ENCODE data around the gene UNC13B. TPM values are rescaled to one million over a fixed set of nuclear protein-coding genes. Genes with fewer than 3 reads are reported as not detected.
"Not testable (repeated sequence)": the region's sequence is repeated elsewhere in the genome, so short reads cannot be mapped to it uniquely, and the experiment has no call there.

The UNC13B gene
- total RNA-seq, 1 experiment from 2014 or later = 49.3 TPM

DNA sequence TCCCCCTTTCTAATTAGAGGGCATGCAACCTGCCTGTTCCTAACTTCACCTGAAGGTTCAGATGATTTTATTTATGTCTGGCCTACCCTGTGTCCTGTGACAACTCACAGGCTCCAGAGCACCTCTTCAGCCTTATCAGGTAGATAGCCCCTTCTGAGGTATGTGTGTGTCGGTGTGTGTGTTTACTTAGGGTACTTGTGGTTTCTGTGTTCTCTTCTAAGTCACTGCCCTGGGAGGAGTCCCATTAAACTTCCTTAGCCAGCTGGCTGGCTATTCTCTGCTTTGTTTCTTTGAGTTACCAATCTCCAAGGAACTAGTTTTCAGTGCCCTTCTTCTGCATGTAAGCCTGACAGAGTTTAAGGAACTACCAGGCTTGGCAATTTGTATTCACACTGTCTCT lies 74.9 kb downstream of the UNC13B start:
- Mint-ChIP-seq H3K4me1 (0 out of 2 replicates have a peak, but pooled peaks cover 2% of the 10 kb centered on the region), H3K27ac (no peak overlapping the region), H3K27me3 (ENCODE audit: low read depth) (no peaks in the 10 kb centered on the region), H3K36me3 (peaks cover 33% of the 10 kb centered on the region), H3K4me3 (no peak overlapping the region), H3K9me3 (peaks cover 22% of the 10 kb centered on the region)
- no peak for ATAC-seq
- no peak for DNase-seq (ENCODE audit: low spot score)
- CTCF ChIA-PET = interaction anchor here (0.7 kb wide), 1 partner anchor 120 kb away, joined by 3 read pairs; no protein-coding TSS in a partner anchor
- TF ChIP-seq HMGA2 (CRISPR knock-in tag; IDR thresholded peaks at IDR 0.05) (no peak), ZNF671 (CRISPR knock-in tag; IDR thresholded peaks at IDR 0.05) (no peak), ZNF232 (CRISPR knock-in tag; IDR thresholded peaks at IDR 0.05) (no peak), SMAD3 (CRISPR knock-in tag; IDR thresholded peaks at IDR 0.05; ENCODE audit: borderline replicate concordance) (no peak), SMAD4 (CRISPR knock-in tag; IDR thresholded peaks at IDR 0.05) (no peak), PRRX2 (CRISPR knock-in tag; IDR thresholded peaks at IDR 0.05) (no peak), NFE2L1 (CRISPR knock-in tag; IDR thresholded peaks at IDR 0.05) (no peak), TEAD1 (CRISPR knock-in tag; IDR thresholded peaks at IDR 0.05) (no peak), ZNF317 (CRISPR knock-in tag; IDR thresholded peaks at IDR 0.05; ENCODE audit: borderline replicate concordance, low read depth) (no peak), GABPB1 (CRISPR knock-in tag; IDR thresholded peaks at IDR 0.05) (no peak), KAT7 (CRISPR knock-in tag; IDR thresholded peaks at IDR 0.05; ENCODE audit: borderline replicate concordance) (no peak)
- TF ChIP-seq, protein P1, sequence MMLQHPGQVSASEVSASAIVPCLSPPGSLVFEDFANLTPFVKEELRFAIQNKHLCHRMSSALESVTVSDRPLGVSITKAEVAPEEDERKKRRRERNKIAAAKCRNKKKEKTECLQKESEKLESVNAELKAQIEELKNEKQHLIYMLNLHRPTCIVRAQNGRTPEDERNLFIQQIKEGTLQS (CRISPR knock-in tag; conservative IDR thresholded peaks at IDR 0.05) = no peak
- TF ChIP-seq, protein P2, sequence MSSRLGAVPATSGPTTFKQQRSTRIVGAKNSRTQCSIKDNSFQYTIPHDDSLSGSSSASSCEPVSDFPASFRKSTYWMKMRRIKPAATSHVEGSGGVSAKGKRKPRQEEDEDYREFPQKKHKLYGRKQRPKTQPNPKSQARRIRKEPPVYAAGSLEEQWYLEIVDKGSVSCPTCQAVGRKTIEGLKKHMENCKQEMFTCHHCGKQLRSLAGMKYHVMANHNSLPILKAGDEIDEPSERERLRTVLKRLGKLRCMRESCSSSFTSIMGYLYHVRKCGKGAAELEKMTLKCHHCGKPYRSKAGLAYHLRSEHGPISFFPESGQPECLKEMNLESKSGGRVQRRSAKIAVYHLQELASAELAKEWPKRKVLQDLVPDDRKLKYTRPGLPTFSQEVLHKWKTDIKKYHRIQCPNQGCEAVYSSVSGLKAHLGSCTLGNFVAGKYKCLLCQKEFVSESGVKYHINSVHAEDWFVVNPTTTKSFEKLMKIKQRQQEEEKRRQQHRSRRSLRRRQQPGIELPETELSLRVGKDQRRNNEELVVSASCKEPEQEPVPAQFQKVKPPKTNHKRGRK (CRISPR knock-in tag; IDR thresholded peaks at IDR 0.05; ENCODE audit: borderline replicate concordance) = no peak
- TF ChIP-seq, protein P3, sequence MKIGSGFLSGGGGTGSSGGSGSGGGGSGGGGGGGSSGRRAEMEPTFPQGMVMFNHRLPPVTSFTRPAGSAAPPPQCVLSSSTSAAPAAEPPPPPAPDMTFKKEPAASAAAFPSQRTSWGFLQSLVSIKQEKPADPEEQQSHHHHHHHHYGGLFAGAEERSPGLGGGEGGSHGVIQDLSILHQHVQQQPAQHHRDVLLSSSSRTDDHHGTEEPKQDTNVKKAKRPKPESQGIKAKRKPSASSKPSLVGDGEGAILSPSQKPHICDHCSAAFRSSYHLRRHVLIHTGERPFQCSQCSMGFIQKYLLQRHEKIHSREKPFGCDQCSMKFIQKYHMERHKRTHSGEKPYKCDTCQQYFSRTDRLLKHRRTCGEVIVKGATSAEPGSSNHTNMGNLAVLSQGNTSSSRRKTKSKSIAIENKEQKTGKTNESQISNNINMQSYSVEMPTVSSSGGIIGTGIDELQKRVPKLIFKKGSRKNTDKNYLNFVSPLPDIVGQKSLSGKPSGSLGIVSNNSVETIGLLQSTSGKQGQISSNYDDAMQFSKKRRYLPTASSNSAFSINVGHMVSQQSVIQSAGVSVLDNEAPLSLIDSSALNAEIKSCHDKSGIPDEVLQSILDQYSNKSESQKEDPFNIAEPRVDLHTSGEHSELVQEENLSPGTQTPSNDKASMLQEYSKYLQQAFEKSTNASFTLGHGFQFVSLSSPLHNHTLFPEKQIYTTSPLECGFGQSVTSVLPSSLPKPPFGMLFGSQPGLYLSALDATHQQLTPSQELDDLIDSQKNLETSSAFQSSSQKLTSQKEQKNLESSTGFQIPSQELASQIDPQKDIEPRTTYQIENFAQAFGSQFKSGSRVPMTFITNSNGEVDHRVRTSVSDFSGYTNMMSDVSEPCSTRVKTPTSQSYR (CRISPR knock-in tag; IDR thresholded peaks at IDR 0.05) = no peak
- TF ChIP-seq, protein P4, sequence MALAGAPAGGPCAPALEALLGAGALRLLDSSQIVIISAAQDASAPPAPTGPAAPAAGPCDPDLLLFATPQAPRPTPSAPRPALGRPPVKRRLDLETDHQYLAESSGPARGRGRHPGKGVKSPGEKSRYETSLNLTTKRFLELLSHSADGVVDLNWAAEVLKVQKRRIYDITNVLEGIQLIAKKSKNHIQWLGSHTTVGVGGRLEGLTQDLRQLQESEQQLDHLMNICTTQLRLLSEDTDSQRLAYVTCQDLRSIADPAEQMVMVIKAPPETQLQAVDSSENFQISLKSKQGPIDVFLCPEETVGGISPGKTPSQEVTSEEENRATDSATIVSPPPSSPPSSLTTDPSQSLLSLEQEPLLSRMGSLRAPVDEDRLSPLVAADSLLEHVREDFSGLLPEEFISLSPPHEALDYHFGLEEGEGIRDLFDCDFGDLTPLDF (CRISPR knock-in tag; IDR thresholded peaks at IDR 0.05) = no peak
- POLR2A ChIA-PET = no interaction called here

DNA sequence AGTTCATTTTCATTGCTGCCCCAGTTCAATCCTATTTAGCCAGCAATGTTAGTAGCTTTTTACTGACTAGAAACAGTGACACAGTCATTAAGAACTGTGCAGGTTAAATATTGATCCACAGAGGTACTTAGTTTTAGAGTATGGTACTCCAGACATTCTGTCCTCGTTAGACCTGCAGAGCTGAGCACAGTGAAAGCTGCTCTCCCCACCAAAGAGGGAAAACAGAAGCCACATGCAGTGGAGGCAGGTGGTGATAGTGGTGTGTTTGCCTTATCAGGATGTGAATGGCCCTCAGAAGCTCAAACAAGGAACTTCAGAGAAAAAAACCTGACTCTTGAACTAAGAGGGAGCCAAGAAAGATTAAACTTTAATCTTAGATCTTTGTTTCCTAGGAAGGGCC lies 75.5 kb downstream of the UNC13B start:
- Mint-ChIP-seq H3K36me3 (peaks cover 34% of the 10 kb centered on the region), H3K27me3 (ENCODE audit: low read depth) (no peaks in the 10 kb centered on the region), H3K4me3 (no peak overlapping the region), H3K4me1 (no peaks in the 10 kb centered on the region), H3K27ac (no peak overlapping the region), H3K9me3 (peaks cover 22% of the 10 kb centered on the region)
- ChIA-PET POLR2A (no interaction called here), CTCF (interaction anchor here (0.7 kb wide), 1 partner anchor 120 kb away, joined by 3 read pairs; no protein-coding TSS in a partner anchor)
- no peak for DNase-seq (ENCODE audit: low spot score)
- no peak for ATAC-seq
- TF ChIP-seq, protein P5, sequence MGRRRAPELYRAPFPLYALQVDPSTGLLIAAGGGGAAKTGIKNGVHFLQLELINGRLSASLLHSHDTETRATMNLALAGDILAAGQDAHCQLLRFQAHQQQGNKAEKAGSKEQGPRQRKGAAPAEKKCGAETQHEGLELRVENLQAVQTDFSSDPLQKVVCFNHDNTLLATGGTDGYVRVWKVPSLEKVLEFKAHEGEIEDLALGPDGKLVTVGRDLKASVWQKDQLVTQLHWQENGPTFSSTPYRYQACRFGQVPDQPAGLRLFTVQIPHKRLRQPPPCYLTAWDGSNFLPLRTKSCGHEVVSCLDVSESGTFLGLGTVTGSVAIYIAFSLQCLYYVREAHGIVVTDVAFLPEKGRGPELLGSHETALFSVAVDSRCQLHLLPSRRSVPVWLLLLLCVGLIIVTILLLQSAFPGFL (CRISPR knock-in tag; IDR thresholded peaks at IDR 0.05; ENCODE audit: borderline replicate concordance) = no peak
- TF ChIP-seq MYBL2 (CRISPR knock-in tag; IDR thresholded peaks at IDR 0.05) (no peak), ZNF219 (CRISPR knock-in tag; IDR thresholded peaks at IDR 0.05; ENCODE audit: borderline replicate concordance) (no peak), PRRX2 (CRISPR knock-in tag; IDR thresholded peaks at IDR 0.05) (no peak)
- TF ChIP-seq, protein P4 (CRISPR knock-in tag; IDR thresholded peaks at IDR 0.05) = no peak
- TF ChIP-seq, protein P6, sequence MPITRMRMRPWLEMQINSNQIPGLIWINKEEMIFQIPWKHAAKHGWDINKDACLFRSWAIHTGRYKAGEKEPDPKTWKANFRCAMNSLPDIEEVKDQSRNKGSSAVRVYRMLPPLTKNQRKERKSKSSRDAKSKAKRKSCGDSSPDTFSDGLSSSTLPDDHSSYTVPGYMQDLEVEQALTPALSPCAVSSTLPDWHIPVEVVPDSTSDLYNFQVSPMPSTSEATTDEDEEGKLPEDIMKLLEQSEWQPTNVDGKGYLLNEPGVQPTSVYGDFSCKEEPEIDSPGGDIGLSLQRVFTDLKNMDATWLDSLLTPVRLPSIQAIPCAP (CRISPR knock-in tag; IDR thresholded peaks at IDR 0.05) = no peak

DNA sequence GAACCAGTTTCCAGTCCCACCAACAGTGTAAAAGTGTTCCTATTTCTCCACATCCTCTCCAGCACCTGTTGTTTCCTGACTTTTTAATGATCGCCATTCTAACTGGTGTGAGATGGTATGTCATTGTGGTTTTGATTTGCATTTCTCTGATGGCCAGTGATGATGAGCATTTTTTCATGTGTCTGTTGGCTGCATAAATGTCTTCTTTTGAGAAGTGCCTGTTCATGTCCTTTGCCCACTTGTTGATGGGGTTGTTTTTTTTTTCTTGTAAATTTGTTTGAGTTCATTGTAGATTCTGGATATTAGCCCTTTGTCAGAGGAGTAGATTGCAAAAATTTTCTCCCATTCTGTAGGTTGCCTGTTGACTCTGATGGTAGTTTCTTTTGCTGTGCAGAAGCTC lies 84.1 kb downstream of the UNC13B start:
- DNase-seq (ENCODE audit: low spot score); POLR2A ChIA-PET; H3K4me1 Mint-ChIP-seq; CTCF ChIA-PET; H3K9me3 Mint-ChIP-seq; H3K27ac Mint-ChIP-seq; H3K27me3 Mint-ChIP-seq (ENCODE audit: low read depth); H3K4me3 Mint-ChIP-seq; ATAC-seq: not testable (repeated sequence)
- peaks cover 23% of the 10 kb centered on the region for H3K36me3 Mint-ChIP-seq
